KOPT-K1 (cell line): ENCODE data around the gene AK5.

Experiments
- H3K27ac ChIP-seq: fragments of 200-600 bp; sonication (generic); 2 replicates; pipeline ENCODE4 v1.5.1; 2016; ENCODE audit warnings: antibody characterized with exemption, mild to moderate bottlenecking, low read depth, low read length; ENCODE audit not compliant: poor library complexity, severe bottlenecking
- H3K36me3 ChIP-seq: fragments of 200-600 bp; sonication (generic); 2 replicates; pipeline ENCODE4 v1.5.1; 2017; ENCODE audit warnings: antibody characterized with exemption, mild to moderate bottlenecking, low read length, moderate library complexity; ENCODE audit not compliant: insufficient read depth
- H3K9me3 ChIP-seq: fragments of 200-600 bp; sonication (generic); 2 replicates; pipeline ENCODE4 v1.5.1; 2017; ENCODE audit warnings: antibody characterized with exemption, low read length, mild to moderate bottlenecking; ENCODE audit not compliant: insufficient read depth, poor library complexity, severe bottlenecking

The AK5 gene

DNA sequence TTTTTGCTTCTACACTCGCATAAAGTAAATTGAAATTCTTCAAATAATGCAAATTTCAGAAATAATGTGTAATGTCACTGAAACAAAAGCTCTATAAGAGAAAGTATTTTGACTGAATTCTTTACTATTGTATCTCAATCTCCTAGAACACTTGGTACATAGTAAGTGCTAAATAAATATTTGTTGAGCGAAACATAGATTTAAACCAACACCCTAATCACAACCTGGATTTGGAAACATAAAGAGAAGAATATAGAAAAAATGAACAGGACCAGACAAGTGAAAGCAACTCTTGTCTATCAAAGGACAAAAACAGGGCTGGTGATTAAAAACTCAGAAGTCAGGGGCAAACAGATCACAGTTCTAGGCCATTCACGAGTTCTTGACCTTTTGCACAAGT is 74.3 kb downstream of the AK5 start:
- no peak overlapping the region for H3K27ac ChIP-seq
- no peaks in the 10 kb centered on the region for H3K9me3 ChIP-seq
- no peaks in the 10 kb centered on the region for H3K36me3 ChIP-seq

DNA sequence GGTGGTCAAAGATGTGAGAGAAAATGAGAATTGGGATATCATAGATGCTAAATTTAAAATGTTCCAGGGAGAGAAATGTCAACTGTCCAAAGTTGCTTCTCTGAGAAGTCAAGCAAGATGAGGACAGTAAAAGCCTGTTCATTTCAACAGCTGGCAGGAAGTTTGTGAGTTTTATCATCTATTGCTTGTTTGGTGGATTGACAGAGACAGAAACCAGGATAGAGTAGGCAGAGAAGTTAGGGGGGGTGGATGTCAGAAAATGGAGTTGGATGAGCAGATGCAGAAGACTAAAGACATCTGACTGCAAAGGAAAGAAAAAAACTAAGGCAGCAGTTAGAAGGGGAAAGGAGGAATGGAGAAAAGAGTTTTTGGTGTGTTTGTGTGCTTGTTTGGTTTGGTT is 78.4 kb downstream of the AK5 start:
- Histone ChIP-seq H3K9me3 (no peaks in the 10 kb centered on the region), H3K27ac (no peak overlapping the region), H3K36me3 (no peaks in the 10 kb centered on the region)

DNA sequence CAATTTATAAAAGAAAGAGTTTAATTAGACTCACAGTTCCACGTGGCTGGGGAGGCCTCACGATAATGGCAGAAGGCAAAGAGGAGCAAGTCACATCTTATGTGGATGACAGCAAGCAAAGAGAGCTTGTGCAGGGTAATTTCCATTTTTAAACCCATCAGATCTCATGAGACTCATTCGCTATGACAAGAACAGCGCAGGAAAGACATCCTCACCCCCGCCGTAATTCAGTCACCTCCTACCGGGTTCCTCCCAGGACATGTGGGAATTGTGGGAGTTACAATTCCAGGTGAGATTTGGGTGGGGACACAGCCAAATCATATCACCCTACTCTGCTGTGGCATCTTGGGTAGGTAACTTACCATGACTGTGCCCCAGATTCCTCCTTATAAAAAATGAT is 79.8 kb downstream of the AK5 start:
- Histone ChIP-seq H3K9me3 (no peaks in the 10 kb centered on the region), H3K36me3 (no peaks in the 10 kb centered on the region), H3K27ac (no peak overlapping the region)

DNA sequence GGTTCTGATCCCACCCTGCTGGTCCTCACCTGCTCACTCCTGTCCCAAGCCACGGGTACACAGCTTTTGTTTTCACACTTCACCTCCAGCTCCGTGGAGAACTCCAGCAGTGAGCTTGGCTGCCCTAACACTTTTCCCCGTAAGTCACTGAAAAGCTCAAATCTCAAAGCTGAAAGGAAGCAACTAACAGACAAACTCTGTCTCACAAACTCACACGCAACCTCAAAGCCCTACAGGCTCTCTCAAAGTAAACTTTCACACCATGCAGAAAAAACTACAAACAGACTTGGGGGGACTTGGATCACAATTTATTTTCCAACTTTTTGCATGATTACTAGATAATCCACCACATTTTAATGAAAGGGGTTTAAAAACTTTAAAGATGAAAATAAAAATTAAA is 88.3 kb downstream of the AK5 start:
- H3K36me3 ChIP-seq = no peaks in the 10 kb centered on the region
- H3K9me3 ChIP-seq = no peaks in the 10 kb centered on the region
- no peak overlapping the region for H3K27ac ChIP-seq

DNA sequence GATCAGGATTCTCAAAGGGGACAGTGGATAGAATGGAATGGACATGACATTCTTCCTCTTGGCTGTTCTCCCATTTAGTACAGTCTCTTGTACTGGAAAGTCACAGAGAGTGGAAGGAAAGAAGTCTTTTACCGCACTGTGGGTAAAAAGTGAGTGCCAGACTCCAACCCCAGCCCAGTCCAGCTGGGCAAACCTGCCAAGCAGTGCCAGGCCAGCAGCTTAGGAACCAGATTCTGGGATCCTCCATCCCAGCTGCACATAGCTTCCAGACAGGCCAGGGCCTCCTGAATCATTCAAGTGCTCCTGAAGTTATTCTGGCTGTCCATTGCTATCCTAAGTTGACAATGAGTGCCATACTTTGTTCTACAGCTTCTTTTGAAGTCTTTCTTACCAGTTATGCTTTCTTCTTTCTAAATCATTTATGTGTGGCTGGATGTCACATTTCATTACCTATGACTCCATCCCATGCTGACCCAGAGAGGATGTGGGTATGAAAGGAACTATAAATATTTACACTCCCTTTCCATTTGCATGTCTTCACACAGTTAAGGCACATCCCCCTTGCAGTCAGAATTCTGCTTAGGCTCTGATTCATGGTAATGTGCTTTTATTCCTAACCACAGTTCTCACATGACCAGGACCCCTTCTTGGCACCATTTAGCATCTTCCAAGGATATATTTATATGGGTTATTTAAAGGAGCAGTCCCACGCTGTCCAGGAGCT is 88.9 kb downstream of the AK5 start:
- Histone ChIP-seq H3K36me3 (no peaks in the 10 kb centered on the region), H3K27ac (no peak overlapping the region), H3K9me3 (no peaks in the 10 kb centered on the region)

DNA sequence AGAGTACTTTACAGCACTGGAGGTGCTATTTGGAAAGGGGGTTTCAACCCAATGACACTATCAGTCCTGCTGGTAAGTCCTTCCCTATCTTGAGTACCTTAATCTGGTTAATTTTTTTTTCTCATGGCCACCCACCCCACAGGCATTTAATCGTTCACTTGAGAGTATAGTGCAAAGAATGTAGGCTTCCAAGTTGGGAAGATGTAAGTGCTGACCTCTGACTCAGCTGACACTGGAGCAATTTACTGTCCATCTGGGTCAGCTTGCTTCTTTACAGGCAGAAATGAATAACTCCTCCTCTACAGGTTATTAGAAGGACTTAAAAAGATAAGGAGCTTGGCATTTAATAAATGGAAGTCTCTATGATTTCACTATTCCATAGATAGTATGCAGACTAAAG is 89.6 kb downstream of the AK5 start:
- Histone ChIP-seq H3K27ac (no peak overlapping the region), H3K36me3 (no peaks in the 10 kb centered on the region), H3K9me3 (no peaks in the 10 kb centered on the region)

DNA sequence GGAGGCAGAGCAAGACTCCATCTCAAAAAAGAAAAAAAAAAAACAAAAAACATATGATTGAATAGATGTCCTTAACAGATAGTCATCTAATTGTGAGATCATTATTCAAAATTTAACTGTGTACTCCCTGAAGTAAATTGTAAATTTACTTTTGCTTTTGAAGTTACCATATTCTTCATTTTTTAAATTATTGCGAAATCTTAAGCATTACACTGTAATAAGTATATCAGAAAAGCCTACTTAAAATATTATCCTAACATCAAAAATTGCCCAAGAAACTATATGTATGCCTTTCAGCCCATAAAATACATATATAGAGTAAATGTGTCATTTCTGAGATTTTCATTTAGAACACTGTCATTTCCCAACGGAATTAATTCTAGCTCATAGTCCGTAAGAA is 91.9 kb downstream of the AK5 start:
- Histone ChIP-seq H3K36me3 (no peaks in the 10 kb centered on the region), H3K27ac (no peak overlapping the region), H3K9me3 (no peaks in the 10 kb centered on the region)

DNA sequence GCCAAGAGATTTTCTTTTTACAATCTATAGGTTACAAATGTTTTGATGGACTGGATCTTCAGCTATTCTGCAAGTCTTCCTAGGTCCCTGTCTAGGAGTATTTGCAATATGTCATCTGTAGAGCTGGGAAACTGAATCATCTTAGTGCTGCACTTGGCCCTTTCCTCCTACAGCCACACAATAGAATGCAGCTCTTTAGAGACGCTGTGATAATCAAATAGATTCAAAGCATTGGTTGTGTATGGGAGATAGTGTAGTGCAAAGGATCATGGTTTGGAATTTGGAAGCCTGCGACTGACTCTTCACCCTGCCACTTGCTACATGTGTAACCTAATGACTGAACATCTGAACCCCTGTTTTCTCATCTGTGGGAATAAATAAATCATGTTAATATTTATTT is 93.7 kb downstream of the AK5 start:
- Histone ChIP-seq H3K36me3 (no peaks in the 10 kb centered on the region), H3K9me3 (no peaks in the 10 kb centered on the region), H3K27ac (no peak overlapping the region)

DNA sequence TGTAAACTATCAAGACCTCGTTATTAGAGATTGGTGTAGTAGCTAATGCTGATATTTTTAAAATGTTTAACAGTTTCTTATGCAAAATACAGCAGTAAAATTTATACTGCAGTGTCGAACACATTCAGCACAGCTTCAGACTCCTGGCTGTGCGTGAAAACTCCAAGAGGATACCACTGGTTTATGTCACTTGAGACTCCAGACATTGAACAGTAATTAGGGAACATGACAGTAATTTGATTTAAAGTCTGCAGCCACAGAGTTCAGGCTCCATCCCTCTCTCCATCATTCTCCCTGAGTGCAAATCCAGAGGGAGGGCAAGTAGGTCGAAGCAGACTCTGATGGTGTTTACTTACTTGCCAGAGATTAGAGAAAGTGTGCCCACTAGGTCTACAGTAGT is 94.2 kb downstream of the AK5 start:
- no peaks in the 10 kb centered on the region for H3K36me3 ChIP-seq
- H3K9me3 ChIP-seq = no peaks in the 10 kb centered on the region
- H3K27ac ChIP-seq = no peak overlapping the region

DNA sequence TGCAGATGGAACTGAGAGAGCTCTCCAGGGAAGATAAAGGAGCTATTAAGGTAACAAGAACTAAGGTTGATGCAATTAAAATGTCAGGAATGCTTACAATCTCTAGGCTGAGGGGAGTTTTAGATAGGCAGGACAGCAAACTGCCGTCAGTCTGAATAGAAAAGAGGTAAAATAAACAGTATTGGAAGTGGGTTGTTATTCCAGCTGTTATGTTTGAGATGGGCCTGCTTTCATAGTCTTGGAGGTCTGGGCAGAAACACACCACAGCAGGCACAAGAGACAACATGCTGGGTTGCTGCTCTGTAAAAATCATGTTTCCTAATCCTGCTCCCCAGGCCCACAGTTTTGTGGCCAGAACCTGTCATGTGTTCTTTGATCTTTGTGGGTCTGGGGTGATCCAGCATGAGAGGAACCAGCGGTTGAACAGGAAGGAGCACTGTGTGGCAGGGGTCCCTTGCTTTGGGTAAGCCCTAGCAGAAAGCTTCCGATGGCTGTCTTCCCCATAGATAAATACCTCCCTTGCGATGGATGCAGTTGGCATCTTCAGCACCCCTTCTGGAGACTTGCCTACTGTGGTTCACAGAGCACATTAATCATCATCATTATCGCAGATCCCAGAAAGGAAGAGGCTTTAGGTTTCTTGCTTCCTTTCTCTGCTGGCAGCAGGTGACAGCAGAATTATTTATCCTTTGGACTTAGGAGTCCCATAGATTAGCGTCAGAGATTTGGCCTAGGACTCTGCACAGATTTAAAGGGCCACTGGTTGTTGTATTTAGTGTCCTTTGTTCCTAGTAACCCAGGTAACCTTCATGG is 97.1 kb downstream of the AK5 start:
- no peaks in the 10 kb centered on the region for H3K36me3 ChIP-seq
- no peak overlapping the region for H3K27ac ChIP-seq

DNA sequence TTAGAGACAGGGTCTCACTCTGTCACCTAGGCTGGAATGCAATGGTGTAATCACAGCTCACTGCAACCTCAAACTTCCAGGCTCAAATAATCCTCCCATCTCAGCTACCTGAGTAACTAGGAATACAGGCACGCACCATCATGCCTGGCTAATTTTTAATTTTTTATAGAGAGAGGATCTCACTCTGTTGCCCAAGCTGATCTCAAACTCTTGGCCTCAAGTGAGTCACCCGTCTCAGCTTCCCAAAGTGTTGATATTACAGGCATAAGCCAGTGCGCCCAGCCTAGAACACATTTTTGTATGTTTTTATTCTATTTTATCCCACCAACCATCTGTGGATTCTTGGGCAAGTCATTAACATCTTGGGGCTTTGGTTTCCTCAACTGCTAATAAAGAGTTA is 100.5 kb downstream of the AK5 start:
- H3K27ac ChIP-seq = no peak overlapping the region
- H3K9me3 ChIP-seq = no peaks in the 10 kb centered on the region
- H3K36me3 ChIP-seq = no peaks in the 10 kb centered on the region

More for the DNA sequence above, 97.1 kb downstream of the AK5 start:
- H3K9me3 ChIP-seq = no peaks in the 10 kb centered on the region

DNA sequence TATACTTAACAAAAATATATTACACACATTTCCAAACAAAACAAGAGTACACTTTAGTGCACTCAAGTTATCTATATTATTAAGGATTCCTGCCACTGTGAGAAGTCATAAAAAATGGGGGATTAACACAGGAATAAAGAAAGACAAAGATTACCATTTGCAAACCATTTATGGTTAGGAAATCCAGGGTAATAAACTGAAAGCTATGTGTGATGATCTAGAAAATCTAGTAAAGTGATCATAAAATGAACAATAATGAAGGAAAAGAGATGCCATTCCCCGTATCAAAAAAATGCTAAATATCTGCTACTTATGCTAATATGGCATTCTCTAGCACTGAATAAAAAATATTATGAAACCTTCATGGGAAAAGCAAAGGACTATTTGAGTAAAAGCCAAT is 101.4 kb downstream of the AK5 start:
- Histone ChIP-seq H3K36me3 (no peaks in the 10 kb centered on the region), H3K9me3 (no peaks in the 10 kb centered on the region), H3K27ac (no peak overlapping the region)

DNA sequence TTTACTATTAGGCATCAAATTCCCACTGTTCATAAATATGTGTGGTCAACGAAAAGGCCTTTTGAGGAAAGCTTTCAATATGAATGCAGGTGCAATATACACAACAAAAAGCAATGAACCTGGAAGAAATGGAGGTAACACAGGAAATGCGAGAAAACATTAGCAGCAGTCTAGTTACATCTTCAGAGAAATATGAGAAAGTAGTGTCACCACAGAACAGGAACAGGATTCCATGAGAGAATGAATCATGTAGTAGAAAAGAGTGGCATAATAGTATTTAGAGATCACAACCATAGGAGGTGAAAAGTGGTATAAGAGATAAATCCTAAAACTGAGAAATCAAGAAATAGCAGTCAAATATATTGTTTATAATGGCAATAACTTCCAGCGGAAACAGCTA is 103.7 kb downstream of the AK5 start:
- H3K27ac ChIP-seq = no peak overlapping the region
- H3K9me3 ChIP-seq = no peaks in the 10 kb centered on the region
- H3K36me3 ChIP-seq = no peaks in the 10 kb centered on the region

DNA sequence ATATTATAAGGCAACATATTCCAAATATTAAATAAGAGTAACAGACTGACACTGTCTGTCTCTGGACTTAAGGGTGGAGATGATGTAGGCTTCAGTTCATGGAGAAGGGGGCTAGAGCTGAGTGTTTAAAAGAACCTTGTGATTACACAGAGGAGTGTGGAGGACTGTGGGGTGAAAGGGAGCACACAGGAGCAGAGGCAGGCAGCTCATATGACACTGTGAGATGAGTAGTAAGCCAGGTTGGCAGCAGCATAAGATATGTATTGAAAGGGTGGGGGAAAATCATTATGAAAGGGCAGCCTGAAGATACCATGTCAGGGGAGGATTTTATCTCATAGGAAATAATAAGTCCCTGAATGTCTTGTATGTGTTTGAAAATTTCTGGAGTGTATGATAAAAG is 104.5 kb downstream of the AK5 start:
- Histone ChIP-seq H3K27ac (no peak overlapping the region), H3K36me3 (no peaks in the 10 kb centered on the region), H3K9me3 (no peaks in the 10 kb centered on the region)

DNA sequence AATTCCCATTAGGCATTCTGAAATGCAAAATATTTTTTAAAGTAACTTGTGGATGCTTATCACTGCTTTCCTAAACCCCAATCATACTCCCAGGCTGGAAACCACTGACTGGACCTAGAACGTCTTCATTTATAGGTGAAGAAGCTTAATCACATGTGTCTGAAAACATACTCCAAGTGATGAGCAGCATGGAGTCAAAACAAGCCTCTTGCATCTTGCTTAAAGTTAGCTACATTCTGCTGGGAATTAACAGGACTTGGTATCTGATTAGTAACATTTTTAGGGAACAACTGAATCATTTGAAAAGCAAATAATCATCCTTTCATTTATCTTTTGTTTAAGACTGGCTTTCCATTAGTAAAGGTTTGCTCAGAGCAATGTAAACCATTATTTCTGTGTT is 105.7 kb downstream of the AK5 start:
- H3K9me3 ChIP-seq = no peaks in the 10 kb centered on the region
- H3K27ac ChIP-seq = no peak overlapping the region
- H3K36me3 ChIP-seq = no peaks in the 10 kb centered on the region

DNA sequence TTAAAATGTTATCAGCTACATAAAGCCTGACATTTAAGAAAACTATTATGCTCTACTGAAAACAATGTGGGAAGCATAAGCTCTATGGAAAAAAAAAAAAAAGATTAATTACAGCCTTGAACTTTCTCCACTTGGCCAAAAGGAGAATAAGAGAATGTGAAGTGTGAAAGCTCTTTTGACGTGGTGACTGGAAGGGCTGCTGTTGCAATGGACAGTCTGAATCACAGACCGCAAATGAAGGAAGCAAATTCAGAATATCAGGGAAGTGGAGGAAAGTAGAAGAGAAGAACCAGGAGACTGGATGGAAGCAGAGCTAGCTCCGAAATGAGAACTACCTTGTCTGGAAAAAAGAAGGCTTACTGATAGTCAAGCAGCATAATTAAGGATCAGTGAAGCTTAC is 106.8 kb downstream of the AK5 start:
- Histone ChIP-seq H3K36me3 (no peaks in the 10 kb centered on the region), H3K27ac (no peak overlapping the region), H3K9me3 (no peaks in the 10 kb centered on the region)
